HCT116 (cell line): ENCODE measurements around the gene CWC27. TPM values are rescaled to one million over a fixed set of nuclear protein-coding genes. Genes with fewer than 3 reads are reported as not detected.

ENCODE experiments used
- ATAC-seq: fragments of 200-7000 bp; cut with Tn5 transposase; 2 replicates; pipeline ENCODE4 v1.9.1; 2020; ENCODE audit warnings: mild to moderate bottlenecking, moderate library complexity
- BruUV-seq: library from RNA; stranded (reverse); fragments of 400-500 nt; replicated peaks from 2 replicates; lab custom pipeline; 2021; lab: Mats Ljungman, UMichigan
- CTCF ChIA-PET: fragments of 300-600 bp; sonication (Branson Sonifier 250); formaldehyde crosslinking; loops from one replicate; lab custom pipeline; 2021; ENCODE audit warnings: antibody characterized with exemption; lab: Charles Lee
- POLR2A ChIA-PET: fragments of 300-600, 350-600 bp; sonication (Branson Sonifier 250); formaldehyde crosslinking; loops from one replicate; lab custom pipeline; 2021; ENCODE audit warnings: antibody characterized with exemption; lab: Charles Lee
- RAD21 ChIA-PET, 2 experiments: fragments of 300-600 bp; sonication (Branson Sonifier 250); formaldehyde crosslinking; loops; one replicate each; lab custom pipeline; 2023; ENCODE audit warnings: low total read pairs in 2 of 2; ENCODE audit not compliant: uncharacterized antibody in 2 of 2, unreplicated experiment in 2 of 2, low non-redundant PET in 1 of 2; lab: Charles Lee
- DNase-seq: peaks from one replicate; pipeline ENCODE4 v3.0.0-alpha.2; 2010; ENCODE audit warnings: low read depth, low spot score
- H2AFZ ChIP-seq: fragments of 200-600 bp; shearing (Covaris generic), sonication (generic); 2 replicates; pipeline ENCODE4 v1.6.1; 2017; ENCODE audit warnings: low read depth, mixed run types, mixed read lengths, antibody characterized with exemption, low read length; ENCODE audit not compliant: poor library complexity, severe bottlenecking
- H3K27ac ChIP-seq: 2 replicates; pipeline ENCODE4 v1.5.1; 2012; ENCODE audit warnings: low read depth, low read length
- H3K27me3 ChIP-seq: fragments of 200-600 bp; sonication (generic); 2 replicates; pipeline ENCODE4 v1.6.1; 2016; ENCODE audit warnings: mixed run types, low read length, mixed read lengths; ENCODE audit not compliant: insufficient read depth
- H3K36me3 ChIP-seq, 2 experiments: fragments of 200-500 bp in 1 of 2; fragments of 200-600 bp in 1 of 2; sonication (Bioruptor generic) in 1 of 2; sonication (generic) in 1 of 2; 2 replicates each; pipeline versions ENCODE4 v1.5.1 to v1.6.1; 2014 to 2016; ENCODE audit warnings: low read length in 2 of 2, inconsistent platforms in 1 of 2, mixed read lengths in 1 of 2, mixed run types in 1 of 2; ENCODE audit not compliant: insufficient read depth in 2 of 2, control insufficient read depth in 1 of 2
- H3K4me1 ChIP-seq, 2 experiments: fragments of 200-600 bp in 1 of 2; sonication (generic) in 1 of 2; 2 replicates each; pipeline versions ENCODE4 v1.5.1 to v1.6.1; 2012 to 2017; ENCODE audit warnings: low read length in 2 of 2, inconsistent platforms in 1 of 2, mild to moderate bottlenecking in 1 of 2, mixed read lengths in 1 of 2, mixed run types in 1 of 2, moderate library complexity in 1 of 2; ENCODE audit not compliant: insufficient read depth in 2 of 2, control insufficient read depth in 1 of 2
- H3K4me2 ChIP-seq: fragments of 200-600 bp; sonication (generic); 2 replicates; pipeline ENCODE4 v1.6.1; 2017; ENCODE audit warnings: mixed run types, low read length, mixed read lengths
- H3K4me3 ChIP-seq, 2 experiments: fragments of 200-600 bp in 1 of 2; sonication (generic) in 1 of 2; replicated peaks in 1 of 2; 2 replicates each; pipeline ENCODE4 v1.5.1; 2011 to 2016; ENCODE audit warnings: low read length in 2 of 2, control low read depth in 1 of 2, low read depth in 1 of 2, mild to moderate bottlenecking in 1 of 2, mixed read lengths in 1 of 2, mixed run types in 1 of 2
- H3K79me2 ChIP-seq: fragments of 200-600 bp; sonication (generic); 2 replicates; pipeline ENCODE4 v1.6.1; 2017; ENCODE audit warnings: mild to moderate bottlenecking, mixed run types, low read length, moderate library complexity, mixed read lengths; ENCODE audit not compliant: insufficient read depth
- H3K9ac ChIP-seq: fragments of 200-600 bp; sonication (generic); 2 replicates; pipeline ENCODE4 v1.6.1; 2016; ENCODE audit warnings: low read length, mixed read lengths
- H3K9me2 ChIP-seq: fragments of 200-600 bp; sonication (generic), shearing (Covaris generic); 2 replicates; pipeline ENCODE4 v1.6.1; 2017; ENCODE audit warnings: mixed run types, mild to moderate bottlenecking, moderate library complexity; ENCODE audit not compliant: insufficient read depth
- H3K9me3 ChIP-seq, 2 experiments: fragments of 200-500 bp in 1 of 2; fragments of 200-600 bp in 1 of 2; sonication (Bioruptor generic) in 1 of 2; sonication (generic) in 1 of 2; 2 replicates each; pipeline ENCODE4 v1.6.1; 2014 to 2017; ENCODE audit warnings: low read length in 2 of 2, mixed read lengths in 2 of 2, inconsistent platforms in 1 of 2, low read depth in 1 of 2, mild to moderate bottlenecking in 1 of 2, mixed run types in 1 of 2, moderate library complexity in 1 of 2; ENCODE audit not compliant: control insufficient read depth in 1 of 2, insufficient read depth in 1 of 2
- H4K20me1 ChIP-seq: fragments of 200-600 bp; sonication (generic), shearing (Covaris generic); 2 replicates; pipeline ENCODE4 v1.6.1; 2017; ENCODE audit warnings: mixed run types, mild to moderate bottlenecking, moderate library complexity; ENCODE audit not compliant: insufficient read depth
- CTCF ChIP-seq, 3 experiments: fragments of 200-600 bp in 1 of 3; sonication (generic) in 1 of 3; IDR thresholded peaks in 2 of 3; conservative IDR thresholded peaks in 1 of 3; 2 replicates each; pipeline ENCODE4 v1.5.1; 2012 to 2017; ENCODE audit warnings: low read depth in 2 of 3, low read length in 2 of 3, antibody characterized with exemption in 1 of 3, borderline replicate concordance in 1 of 3, control low read depth in 1 of 3, mild to moderate bottlenecking in 1 of 3, mixed read lengths in 1 of 3, mixed run types in 1 of 3, moderate library complexity in 1 of 3; ENCODE audit not compliant: insufficient read depth in 1 of 3
- ELF1 ChIP-seq: IDR thresholded peaks from 2 replicates; pipeline ENCODE4 v1.6.1; 2012; ENCODE audit warnings: low read depth, borderline replicate concordance
- POLR2A ChIP-seq: IDR thresholded peaks from 2 replicates; pipeline ENCODE4 v1.7.0; 2011; ENCODE audit warnings: borderline replicate concordance; ENCODE audit not compliant: insufficient read depth, insufficient read length; ENCODE audit errors: extremely low read depth
- RAD21 ChIP-seq: IDR thresholded peaks from 2 replicates; pipeline ENCODE4 v1.6.1; 2012; ENCODE audit warnings: low read depth, mild to moderate bottlenecking
- REST ChIP-seq: IDR thresholded peaks from 2 replicates; pipeline ENCODE4 v1.6.1; 2012; ENCODE audit warnings: low read depth
- SRF ChIP-seq: IDR thresholded peaks from 2 replicates; pipeline ENCODE4 v1.6.1; 2012; ENCODE audit warnings: low read depth
- intact Hi-C: fragments of 100-400 bp; cut with micrococcal nuclease; formaldehyde crosslinking; loops from 2 replicates; pipeline ENCODE4 v1.10.0; 2022
- total RNA-seq: library from RNA; stranded (reverse); gene quantifications from one replicate; pipeline ENCODE4 v1.2.1, GENCODE V29; 2021; ENCODE audit not compliant: unreplicated experiment

The CWC27 gene
- total RNA-seq, 1 experiment from 2014 or later: 29.1 TPM

- H3K9me2 ChIP-seq: no peaks in the 10 kb centered on the region
- ChIA-PET POLR2A (no interaction called here), CTCF (no interaction called here), RAD21 (no interaction called here)
- H3K4me2 ChIP-seq: no peak overlapping the region
- no peak for TF ChIP-seq REST
- no peak for TF ChIP-seq POLR2A
- no peak for TF ChIP-seq ELF1
- H3K9ac ChIP-seq: no peak overlapping the region
- DNase-seq: no peak
- H2AFZ ChIP-seq: no peak overlapping the region
- H4K20me1 ChIP-seq: no peaks in the 10 kb centered on the region
- no peaks in the 10 kb centered on the region for H3K79me2 ChIP-seq
- no peak for ATAC-seq
- no peaks in the 10 kb centered on the region for H3K36me3 ChIP-seq
- no peaks in the 10 kb centered on the region for H3K9me3 ChIP-seq
- H3K27me3 ChIP-seq: no peaks in the 10 kb centered on the region
- no TSS peak for BruUV-seq
- no peaks in the 10 kb centered on the region for H3K4me1 ChIP-seq
- intact Hi-C loops: no loop called here
- no peak overlapping the region for H3K4me3 ChIP-seq
- H3K27ac ChIP-seq: no peak overlapping the region
Measured at GRCh38 chr5:64954518-64954917, 185.8 kb downstream of the CWC27 start.

GRCh38 chr5:64958757-64959391, 190.1 kb downstream of the CWC27 start:
- ChIA-PET CTCF (interaction anchor here (0.6 to 2.2 kb wide), 3 partner anchors 10 to 525 kb away, joined by 3 to 27 read pairs (median 6); no protein-coding TSS in a partner anchor), RAD21 (interaction anchor here (0.7 to 1.0 kb wide), 2 partner anchors 524 to 525 kb away, joined by 3 read pairs; no protein-coding TSS in a partner anchor), POLR2A (no interaction called here)
- H4K20me1 ChIP-seq: no peaks in the 10 kb centered on the region
- no peaks in the 10 kb centered on the region for H3K27me3 ChIP-seq
- TF ChIP-seq RAD21 (peak; percentile 57), CTCF (IDR thresholded peaks at IDR 0.05 in 2 of 3, conservative IDR thresholded peaks at IDR 0.05 in 1 of 3; ENCODE audit: borderline replicate concordance in 1 of 3, insufficient read depth in 1 of 3, low read depth in 2 of 3, low read length in 2 of 3) (peak; percentile 38 to 57 (median 50); a peak in 5 of 6 replicates), SRF (no peak)
- H3K27ac ChIP-seq: no peak overlapping the region
- DNase-seq: peak; percentile 7
- no peaks in the 10 kb centered on the region for H3K79me2 ChIP-seq
- H3K4me3 ChIP-seq: no peak overlapping the region
- H3K4me1 ChIP-seq: no peaks in the 10 kb centered on the region
- no peak overlapping the region for H3K9ac ChIP-seq
- intact Hi-C loops: loop anchor here (1.0 to 5.0 kb wide), 2 partner anchors 78 to 524 kb away; no protein-coding TSS in a partner anchor
- ATAC-seq: no peak
- no peaks in the 10 kb centered on the region for H3K9me2 ChIP-seq
- H3K4me2 ChIP-seq: no peak overlapping the region
- no peak overlapping the region for H2AFZ ChIP-seq
- BruUV-seq: no TSS peak
- no peaks in the 10 kb centered on the region for H3K36me3 ChIP-seq
- H3K9me3 ChIP-seq: 0 out of 4 replicates have a peak, but pooled peaks cover 0 to 5% of the 10 kb centered on the region in 2 experiments
